ENCODE measurements around the gene ALAS1. TPM values are rescaled to one million over a fixed set of nuclear protein-coding genes. Genes with fewer than 3 reads are reported as not detected.

Gene ALAS1
- total and polyA plus RNA-seq, 2 of the 13 experiments (the other 11 are each of a cell fraction or from before 2014, with no cell fraction given): 36.0 to 43.2 TPM

DNA sequence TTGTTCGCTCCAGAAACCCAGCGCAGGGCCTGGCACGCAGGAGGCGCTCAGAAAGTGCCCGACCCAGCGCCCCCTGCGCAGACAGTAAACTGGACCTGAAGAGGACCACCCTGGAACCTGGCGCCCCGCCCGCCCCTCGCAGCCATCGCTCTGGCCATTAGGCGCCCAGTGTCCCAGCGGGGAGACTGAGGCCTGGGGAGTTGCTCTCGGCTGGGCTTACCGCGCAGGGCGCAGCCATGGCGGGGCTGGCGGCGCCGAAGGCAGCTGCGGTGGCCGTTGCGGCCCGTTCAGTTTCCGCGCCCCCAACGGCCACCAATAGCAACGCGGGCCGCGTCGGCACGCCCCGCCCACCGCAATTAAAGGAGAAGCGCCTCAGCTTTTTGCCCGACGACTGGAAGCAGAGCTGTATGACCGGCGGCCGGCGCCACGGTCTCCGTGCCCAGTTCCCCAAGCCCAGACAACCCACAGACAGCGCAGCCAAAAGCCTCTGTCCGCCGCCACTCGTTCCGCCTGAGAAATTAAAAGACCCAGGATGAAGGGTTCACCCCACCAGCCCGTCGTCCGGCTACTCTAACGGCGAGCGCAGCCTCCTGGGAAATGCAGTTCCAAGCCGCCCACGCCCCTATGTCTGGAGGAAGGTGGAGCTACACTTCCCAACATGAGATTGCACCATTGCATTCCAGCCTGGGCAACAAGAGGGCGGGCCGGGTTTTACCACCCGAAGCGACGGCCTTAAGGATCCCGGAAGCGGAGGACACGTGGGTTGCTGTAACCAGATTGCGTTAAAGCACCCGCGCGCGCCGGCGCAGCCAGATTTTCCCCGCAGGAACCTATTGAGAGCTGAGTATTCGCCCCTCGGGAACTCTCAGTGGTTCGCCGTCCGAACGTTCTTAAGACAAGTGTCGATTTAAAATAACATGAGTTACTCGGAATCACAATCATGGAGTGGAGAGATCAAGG is 43.5 kb upstream of the ALAS1 start, which contains the start of gene POC1A (continued):
- TF ChIP-seq ZNF12 (CRISPR knock-in tag; IDR thresholded peaks at IDR 0.05): peak; percentile 43; the same call in 1 of the 2 replicates
- TF ChIP-seq, protein P1, sequence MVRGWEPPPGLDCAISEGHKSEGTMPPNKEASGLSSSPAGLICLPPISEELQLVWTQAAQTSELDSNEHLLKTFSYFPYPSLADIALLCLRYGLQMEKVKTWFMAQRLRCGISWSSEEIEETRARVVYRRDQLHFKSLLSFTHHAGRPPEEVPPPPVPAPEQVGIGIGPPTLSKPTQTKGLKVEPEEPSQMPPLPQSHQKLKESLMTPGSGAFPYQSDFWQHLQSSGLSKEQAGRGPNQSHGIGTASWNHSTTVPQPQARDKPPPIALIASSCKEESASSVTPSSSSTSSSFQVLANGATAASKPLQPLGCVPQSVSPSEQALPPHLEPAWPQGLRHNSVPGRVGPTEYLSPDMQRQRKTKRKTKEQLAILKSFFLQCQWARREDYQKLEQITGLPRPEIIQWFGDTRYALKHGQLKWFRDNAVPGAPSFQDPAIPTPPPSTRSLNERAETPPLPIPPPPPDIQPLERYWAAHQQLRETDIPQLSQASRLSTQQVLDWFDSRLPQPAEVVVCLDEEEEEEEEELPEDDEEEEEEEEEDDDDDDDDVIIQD (CRISPR knock-in tag; IDR thresholded peaks at IDR 0.05; ENCODE audit: low read depth): no peak; the same call in 1 of the 2 replicates
- TF ChIP-seq, protein P2, sequence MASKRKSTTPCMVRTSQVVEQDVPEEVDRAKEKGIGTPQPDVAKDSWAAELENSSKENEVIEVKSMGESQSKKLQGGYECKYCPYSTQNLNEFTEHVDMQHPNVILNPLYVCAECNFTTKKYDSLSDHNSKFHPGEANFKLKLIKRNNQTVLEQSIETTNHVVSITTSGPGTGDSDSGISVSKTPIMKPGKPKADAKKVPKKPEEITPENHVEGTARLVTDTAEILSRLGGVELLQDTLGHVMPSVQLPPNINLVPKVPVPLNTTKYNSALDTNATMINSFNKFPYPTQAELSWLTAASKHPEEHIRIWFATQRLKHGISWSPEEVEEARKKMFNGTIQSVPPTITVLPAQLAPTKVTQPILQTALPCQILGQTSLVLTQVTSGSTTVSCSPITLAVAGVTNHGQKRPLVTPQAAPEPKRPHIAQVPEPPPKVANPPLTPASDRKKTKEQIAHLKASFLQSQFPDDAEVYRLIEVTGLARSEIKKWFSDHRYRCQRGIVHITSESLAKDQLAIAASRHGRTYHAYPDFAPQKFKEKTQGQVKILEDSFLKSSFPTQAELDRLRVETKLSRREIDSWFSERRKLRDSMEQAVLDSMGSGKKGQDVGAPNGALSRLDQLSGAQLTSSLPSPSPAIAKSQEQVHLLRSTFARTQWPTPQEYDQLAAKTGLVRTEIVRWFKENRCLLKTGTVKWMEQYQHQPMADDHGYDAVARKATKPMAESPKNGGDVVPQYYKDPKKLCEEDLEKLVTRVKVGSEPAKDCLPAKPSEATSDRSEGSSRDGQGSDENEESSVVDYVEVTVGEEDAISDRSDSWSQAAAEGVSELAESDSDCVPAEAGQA (IDR thresholded peaks at IDR 0.05; ENCODE audit: low read depth): peak; percentile 18; the same call in 1 of the 2 replicates
- TF ChIP-seq, protein P2 (CRISPR knock-in tag; IDR thresholded peaks at IDR 0.05; ENCODE audit: borderline replicate concordance): no peak
- peak; percentile 58; the same call in 1 of the 2 replicates for TF ChIP-seq DR1 (CRISPR knock-in tag; IDR thresholded peaks at IDR 0.05)
- TF ChIP-seq, protein P3, sequence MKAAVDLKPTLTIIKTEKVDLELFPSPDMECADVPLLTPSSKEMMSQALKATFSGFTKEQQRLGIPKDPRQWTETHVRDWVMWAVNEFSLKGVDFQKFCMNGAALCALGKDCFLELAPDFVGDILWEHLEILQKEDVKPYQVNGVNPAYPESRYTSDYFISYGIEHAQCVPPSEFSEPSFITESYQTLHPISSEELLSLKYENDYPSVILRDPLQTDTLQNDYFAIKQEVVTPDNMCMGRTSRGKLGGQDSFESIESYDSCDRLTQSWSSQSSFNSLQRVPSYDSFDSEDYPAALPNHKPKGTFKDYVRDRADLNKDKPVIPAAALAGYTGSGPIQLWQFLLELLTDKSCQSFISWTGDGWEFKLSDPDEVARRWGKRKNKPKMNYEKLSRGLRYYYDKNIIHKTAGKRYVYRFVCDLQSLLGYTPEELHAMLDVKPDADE (CRISPR knock-in tag; IDR thresholded peaks at IDR 0.05): no peak
- peak; percentile 3; the same call in 1 of the 2 replicates for TF ChIP-seq HMG20A (CRISPR knock-in tag; IDR thresholded peaks at IDR 0.05; ENCODE audit: borderline replicate concordance)
- TF ChIP-seq, protein P4, sequence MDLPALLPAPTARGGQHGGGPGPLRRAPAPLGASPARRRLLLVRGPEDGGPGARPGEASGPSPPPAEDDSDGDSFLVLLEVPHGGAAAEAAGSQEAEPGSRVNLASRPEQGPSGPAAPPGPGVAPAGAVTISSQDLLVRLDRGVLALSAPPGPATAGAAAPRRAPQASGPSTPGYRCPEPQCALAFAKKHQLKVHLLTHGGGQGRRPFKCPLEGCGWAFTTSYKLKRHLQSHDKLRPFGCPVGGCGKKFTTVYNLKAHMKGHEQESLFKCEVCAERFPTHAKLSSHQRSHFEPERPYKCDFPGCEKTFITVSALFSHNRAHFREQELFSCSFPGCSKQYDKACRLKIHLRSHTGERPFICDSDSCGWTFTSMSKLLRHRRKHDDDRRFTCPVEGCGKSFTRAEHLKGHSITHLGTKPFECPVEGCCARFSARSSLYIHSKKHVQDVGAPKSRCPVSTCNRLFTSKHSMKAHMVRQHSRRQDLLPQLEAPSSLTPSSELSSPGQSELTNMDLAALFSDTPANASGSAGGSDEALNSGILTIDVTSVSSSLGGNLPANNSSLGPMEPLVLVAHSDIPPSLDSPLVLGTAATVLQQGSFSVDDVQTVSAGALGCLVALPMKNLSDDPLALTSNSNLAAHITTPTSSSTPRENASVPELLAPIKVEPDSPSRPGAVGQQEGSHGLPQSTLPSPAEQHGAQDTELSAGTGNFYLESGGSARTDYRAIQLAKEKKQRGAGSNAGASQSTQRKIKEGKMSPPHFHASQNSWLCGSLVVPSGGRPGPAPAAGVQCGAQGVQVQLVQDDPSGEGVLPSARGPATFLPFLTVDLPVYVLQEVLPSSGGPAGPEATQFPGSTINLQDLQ (CRISPR knock-in tag; IDR thresholded peaks at IDR 0.05): no peak
- TF ChIP-seq ZNF773 (CRISPR knock-in tag; IDR thresholded peaks at IDR 0.05; ENCODE audit: borderline replicate concordance): no peak
- TF ChIP-seq, protein P5, sequence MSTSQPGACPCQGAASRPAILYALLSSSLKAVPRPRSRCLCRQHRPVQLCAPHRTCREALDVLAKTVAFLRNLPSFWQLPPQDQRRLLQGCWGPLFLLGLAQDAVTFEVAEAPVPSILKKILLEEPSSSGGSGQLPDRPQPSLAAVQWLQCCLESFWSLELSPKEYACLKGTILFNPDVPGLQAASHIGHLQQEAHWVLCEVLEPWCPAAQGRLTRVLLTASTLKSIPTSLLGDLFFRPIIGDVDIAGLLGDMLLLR (CRISPR knock-in tag; IDR thresholded peaks at IDR 0.05): no peak
- TF ChIP-seq ZNF552 (CRISPR knock-in tag; IDR thresholded peaks at IDR 0.05; ENCODE audit: borderline replicate concordance): no peak
- TF ChIP-seq ZNF781 (CRISPR knock-in tag; IDR thresholded peaks at IDR 0.05; ENCODE audit: borderline replicate concordance, not compliant biosample characterization): no peak
- TF ChIP-seq ELF4 (CRISPR knock-in tag; IDR thresholded peaks at IDR 0.05; ENCODE audit: borderline replicate concordance): peak; percentile 81; the same call in 1 of the 2 replicates
- no peak for TF ChIP-seq FLYWCH1 (CRISPR knock-in tag; IDR thresholded peaks at IDR 0.05)

All from HepG2 (cell line).